ENCODE measurements around the gene OXCT1. TPM values are rescaled to one million over a fixed set of nuclear protein-coding genes. Genes with fewer than 3 reads are reported as not detected.
A peak's percentile ranks its signal among the peaks of the same experiment; 100 is the strongest.

The OXCT1 gene
- polyA plus RNA-seq, 6 donors from 2014 or later: 25.8 to 28.6 (median 26.5) TPM

DNA sequence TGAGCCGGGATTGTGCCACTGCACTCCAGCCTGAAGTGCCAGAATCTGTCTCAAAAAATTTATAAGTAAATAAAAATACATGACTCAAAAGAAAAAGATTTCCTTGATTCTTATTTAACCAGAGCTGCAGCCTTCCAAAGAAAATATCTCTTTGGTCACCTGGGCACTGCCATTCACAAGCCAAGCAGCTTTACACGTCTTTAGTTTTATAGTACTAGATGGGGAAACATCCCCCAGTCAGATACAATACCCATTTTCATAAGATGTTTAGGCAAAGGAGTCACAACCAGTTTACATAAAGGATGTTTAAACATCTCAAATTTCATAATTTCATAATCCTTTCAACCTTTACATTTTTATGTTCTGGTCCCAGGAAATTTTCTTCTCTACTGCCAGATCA lies 13.7 kb upstream of the OXCT1 start:
- ATAC-seq (ENCODE audit: low read depth in 2 of 2) (no peak), DNase-seq (no peak)
- Mint-ChIP-seq H3K27ac (no peak overlapping the region), H3K36me3 (no peaks in the 10 kb centered on the region), H3K9me3 (no peaks in the 10 kb centered on the region), H3K4me3 (no peak overlapping the region), H3K27me3 (peaks cover 37 to 42% (median 39%) of the 10 kb centered on the region in 3 donors), H3K4me1 (no peaks in the 10 kb centered on the region)

DNA sequence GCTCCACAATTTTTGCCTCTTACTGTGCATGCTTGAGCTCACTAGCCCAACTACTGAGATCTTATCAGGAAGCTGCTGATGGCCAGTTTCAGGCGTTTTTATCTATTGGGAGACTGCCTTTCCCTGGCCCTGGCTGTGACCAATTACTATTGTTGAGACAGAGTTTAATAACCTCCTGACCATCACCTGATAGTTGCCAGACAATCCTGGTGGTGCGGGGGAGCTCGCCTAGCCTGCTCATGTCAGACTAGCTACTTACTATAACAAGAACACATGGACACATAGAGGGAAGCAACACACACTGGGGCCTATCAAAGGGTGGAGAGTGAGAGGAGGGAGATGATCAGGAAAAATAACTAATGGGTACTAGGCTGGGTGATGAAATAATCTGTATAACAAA lies 13.0 kb upstream of the OXCT1 start:
- Mint-ChIP-seq H3K4me3 (no peak overlapping the region), H3K27me3 (peaks cover 38 to 46% (median 40%) of the 10 kb centered on the region in 3 donors), H3K27ac (peak overlapping the region in 1 of 6 donors; percentile 18), H3K4me1 (no peaks in the 10 kb centered on the region), H3K36me3 (no peaks in the 10 kb centered on the region), H3K9me3 (no peaks in the 10 kb centered on the region)
- ATAC-seq (ENCODE audit: low read depth in 2 of 2) (no peak), DNase-seq (no peak)

DNA sequence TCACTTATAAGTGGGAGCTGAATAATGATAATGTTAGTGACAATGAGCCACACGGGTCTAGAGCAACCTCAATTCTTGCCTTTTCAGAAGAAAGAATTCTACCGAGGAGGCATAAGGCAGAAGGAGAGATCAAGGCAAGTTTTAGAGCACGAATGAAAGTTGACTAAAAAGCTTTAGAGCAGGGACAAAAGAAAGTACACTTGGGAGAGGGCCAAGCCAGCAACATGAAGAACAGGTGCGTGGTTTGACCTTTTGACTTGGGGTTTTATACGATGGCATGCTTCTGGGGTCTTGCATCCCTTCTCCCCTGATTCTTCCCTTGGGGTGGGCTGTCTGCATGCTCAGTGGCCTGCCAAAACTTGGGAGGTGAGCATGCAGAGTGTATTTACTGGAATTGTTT lies 12.5 kb upstream of the OXCT1 start:
- DNase-seq (no peak), ATAC-seq (ENCODE audit: low read depth in 2 of 2) (no peak)
- H3K9me3 Mint-ChIP-seq: no peaks in the 10 kb centered on the region
- peaks cover 35 to 47% (median 37%) of the 10 kb centered on the region in 3 donors for H3K27me3 Mint-ChIP-seq
- H3K4me1 Mint-ChIP-seq: no peaks in the 10 kb centered on the region
- H3K36me3 Mint-ChIP-seq: no peaks in the 10 kb centered on the region
- H3K4me3 Mint-ChIP-seq: no peak overlapping the region
- no peak overlapping the region for H3K27ac Mint-ChIP-seq

DNA sequence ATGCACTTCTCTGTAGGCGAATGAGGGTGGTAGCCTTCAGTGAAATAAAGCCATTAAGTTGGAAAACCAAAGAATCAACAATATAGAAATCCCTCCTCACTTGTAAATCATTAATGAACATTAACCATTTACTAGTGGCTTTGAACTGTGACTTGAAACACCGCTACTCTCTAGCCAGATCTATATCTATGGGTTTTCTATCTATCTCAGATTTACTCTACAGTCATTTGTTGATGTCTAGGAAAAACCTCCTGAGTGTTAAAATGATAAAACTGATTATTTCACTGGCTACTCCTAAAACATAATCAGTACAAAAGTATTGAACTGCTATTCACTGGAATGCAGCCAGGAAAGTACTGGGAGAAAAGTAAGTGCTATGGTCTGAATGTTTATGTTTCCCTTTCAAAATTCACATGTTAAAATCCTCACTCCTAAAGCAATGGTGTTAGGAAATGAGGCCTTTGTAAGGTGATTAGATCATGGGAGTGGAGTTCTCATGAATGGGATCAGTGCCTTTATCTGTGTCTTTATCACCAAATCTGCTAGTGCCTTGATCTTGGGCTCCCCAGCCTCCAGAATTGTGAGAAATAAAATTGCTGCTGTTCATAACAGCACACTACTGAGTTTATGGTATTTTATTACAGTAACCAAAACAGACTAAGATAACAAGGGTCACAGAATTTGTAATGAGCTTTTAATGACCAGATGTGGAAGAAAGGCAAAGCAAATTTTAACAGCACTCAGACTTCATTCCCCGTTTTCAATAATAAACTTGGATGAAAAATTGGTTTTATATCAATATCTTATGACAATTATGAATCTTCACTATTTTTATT lies 8.6 kb upstream of the OXCT1 start:
- no peak for ATAC-seq (ENCODE audit: low read depth in 2 of 2)
- H3K36me3 Mint-ChIP-seq: no peaks in the 10 kb centered on the region
- H3K4me3 Mint-ChIP-seq: no peak overlapping the region
- no peaks in the 10 kb centered on the region for H3K4me1 Mint-ChIP-seq
- DNase-seq: no peak
- H3K27ac Mint-ChIP-seq: no peak overlapping the region
- peaks cover 29 to 42% (median 34%) of the 10 kb centered on the region in 3 donors for H3K27me3 Mint-ChIP-seq
- no peaks in the 10 kb centered on the region for H3K9me3 Mint-ChIP-seq

GRCh38 chr5:41878173-41878572 lies 7.9 kb upstream of the OXCT1 start:
- Mint-ChIP-seq H3K9me3 (no peaks in the 10 kb centered on the region), H3K4me1 (no peaks in the 10 kb centered on the region), H3K27ac (no peak overlapping the region), H3K27me3 (peaks cover 25 to 37% (median 32%) of the 10 kb centered on the region in 3 donors), H3K36me3 (no peaks in the 10 kb centered on the region), H3K4me3 (no peak overlapping the region)
- DNase-seq (no peak), ATAC-seq (ENCODE audit: low read depth in 2 of 2) (no peak)

DNA sequence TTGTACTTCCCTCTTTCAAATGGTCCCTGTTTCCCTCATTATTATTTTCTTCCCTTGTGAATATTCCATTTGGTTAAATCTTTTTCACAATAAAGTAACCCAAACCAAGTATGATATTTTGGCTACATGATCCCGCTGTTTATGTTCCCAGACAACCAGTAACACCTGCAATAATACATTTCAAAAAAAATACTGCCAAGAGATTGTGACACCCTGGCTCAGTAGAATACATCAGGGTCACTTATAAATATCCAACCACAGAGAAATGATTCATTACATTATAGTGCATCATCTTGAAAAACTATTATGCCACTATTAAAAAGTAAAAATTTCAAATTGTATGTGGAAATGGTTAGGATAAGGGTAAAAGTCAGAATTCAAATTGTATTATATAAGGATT lies 7.2 kb upstream of the OXCT1 start:
- no peaks in the 10 kb centered on the region for H3K4me1 Mint-ChIP-seq
- H3K27me3 Mint-ChIP-seq: peaks cover 24 to 36% (median 24%) of the 10 kb centered on the region in 3 donors
- no peak overlapping the region for H3K4me3 Mint-ChIP-seq
- DNase-seq: no peak
- no peaks in the 10 kb centered on the region for H3K9me3 Mint-ChIP-seq
- ATAC-seq (ENCODE audit: low read depth in 2 of 2): no peak
- H3K27ac Mint-ChIP-seq: no peak overlapping the region
- H3K36me3 Mint-ChIP-seq: no peaks in the 10 kb centered on the region

- H3K27me3 Mint-ChIP-seq: peaks cover 23 to 36% (median 24%) of the 10 kb centered on the region in 3 donors
- ATAC-seq (ENCODE audit: low read depth in 2 of 2): no peak
- no peak overlapping the region for H3K4me3 Mint-ChIP-seq
- H3K4me1 Mint-ChIP-seq: no peaks in the 10 kb centered on the region
- no peaks in the 10 kb centered on the region for H3K9me3 Mint-ChIP-seq
- H3K27ac Mint-ChIP-seq: no peak overlapping the region
- H3K36me3 Mint-ChIP-seq: no peaks in the 10 kb centered on the region
- no peak for DNase-seq
Observed at GRCh38 chr5:41876678-41877077, 6.5 kb upstream of the OXCT1 start.

- ATAC-seq (ENCODE audit: low read depth in 2 of 2): no peak
- Mint-ChIP-seq H3K36me3 (no peaks in the 10 kb centered on the region), H3K4me3 (no peak overlapping the region), H3K27ac (no peak overlapping the region), H3K4me1 (peaks cover 6 to 10% (median 7%) of the 10 kb centered on the region in 3 donors), H3K27me3 (peaks cover 17 to 27% (median 22%) of the 10 kb centered on the region in 3 donors), H3K9me3 (no peaks in the 10 kb centered on the region)
- DNase-seq: no peak
Observed at GRCh38 chr5:41875121-41875520, 4.9 kb upstream of the OXCT1 start.

- ATAC-seq (ENCODE audit: low read depth in 2 of 2) (no peak), DNase-seq (no peak)
- H3K27ac Mint-ChIP-seq: no peak overlapping the region
- no peaks in the 10 kb centered on the region for H3K9me3 Mint-ChIP-seq
- peaks cover 7 to 11% (median 9%) of the 10 kb centered on the region in 3 donors for H3K4me1 Mint-ChIP-seq
- peaks cover 12 to 21% (median 18%) of the 10 kb centered on the region in 3 donors for H3K27me3 Mint-ChIP-seq
- no peaks in the 10 kb centered on the region for H3K36me3 Mint-ChIP-seq
- H3K4me3 Mint-ChIP-seq: no peak overlapping the region
Observed at GRCh38 chr5:41874512-41875060, 4.4 kb upstream of the OXCT1 start.

- peak overlapping the region in 1 of 8 donors; percentile 93 for H3K4me3 Mint-ChIP-seq
- H3K4me1 Mint-ChIP-seq: peaks cover 27 to 34% (median 33%) of the 10 kb centered on the region in 3 donors
- DNase-seq (no peak), ATAC-seq (ENCODE audit: low read depth in 2 of 2) (no peak)
- peak overlapping the region in 1 of 6 donors; percentile 66 for H3K27ac Mint-ChIP-seq
- H3K9me3 Mint-ChIP-seq: no peaks in the 10 kb centered on the region
- peaks cover 0 to under 1% (median 0%) of the 10 kb centered on the region in 3 donors for H3K27me3 Mint-ChIP-seq
- H3K36me3 Mint-ChIP-seq: no peaks in the 10 kb centered on the region
Observed at GRCh38 chr5:41871852-41872251, 1.6 kb upstream of the OXCT1 start.

DNA sequence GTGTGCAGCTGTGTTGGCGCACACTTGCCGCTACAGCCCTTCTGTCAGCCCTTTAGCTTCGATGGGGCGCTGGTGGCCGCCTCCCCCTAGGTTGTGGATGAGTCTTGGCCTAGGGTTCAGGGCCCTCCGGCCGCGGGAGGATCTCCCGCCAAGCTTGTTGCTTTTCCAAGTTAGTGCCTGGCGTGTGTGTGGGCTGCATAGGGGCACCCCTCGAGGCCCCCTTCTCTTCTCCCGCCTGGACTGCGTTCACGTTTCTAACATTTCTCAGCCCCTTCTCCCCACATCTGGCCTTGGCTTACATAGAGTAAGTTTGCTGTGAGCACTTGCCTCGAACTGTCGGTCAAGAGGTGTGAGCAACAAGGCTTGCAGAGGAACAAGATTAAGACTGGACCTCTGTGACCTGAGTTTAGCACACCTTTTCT lies 413 bp upstream of the OXCT1 start:
- Mint-ChIP-seq H3K36me3 (no peaks in the 10 kb centered on the region), H3K27ac (peak overlapping the region; percentile 75 to 98 (median 95)), H3K4me1 (peaks cover 32 to 42% (median 36%) of the 10 kb centered on the region in 3 donors), H3K9me3 (no peaks in the 10 kb centered on the region), H3K27me3 (no peaks in the 10 kb centered on the region), H3K4me3 (peak overlapping the region; percentile 87 to 96 (median 92))
- ATAC-seq (ENCODE audit: low read depth in 2 of 2): no peak
- no peak for DNase-seq

- H3K4me1 Mint-ChIP-seq: peaks cover 33 to 55% (median 43%) of the 10 kb centered on the region in 3 donors
Observed at GRCh38 chr5:41869151-41869723, 988 bp downstream of the OXCT1 start.

GRCh38 chr5:41863871-41864486 lies 6.2 kb downstream of the OXCT1 start:
- Mint-ChIP-seq H3K4me3 (no peak overlapping the region), H3K27me3 (no peaks in the 10 kb centered on the region), H3K4me1 (peaks cover 28 to 49% (median 33%) of the 10 kb centered on the region in 3 donors), H3K9me3 (no peaks in the 10 kb centered on the region), H3K36me3 (peaks cover 3 to 8% of the 10 kb centered on the region in 2 donors), H3K27ac (peak overlapping the region in 5 of 6 donors; percentile 5 to 69 (median 30))
- ATAC-seq (ENCODE audit: low read depth in 2 of 2) (no peak), DNase-seq (no peak)

More at GRCh38 chr5:41869151-41869723, 988 bp downstream of the OXCT1 start:
- peak overlapping the region; percentile 87 to 96 (median 92) for H3K4me3 Mint-ChIP-seq
- peak overlapping the region; percentile 89 to 98 (median 96) for H3K27ac Mint-ChIP-seq
- no peaks in the 10 kb centered on the region for H3K9me3 Mint-ChIP-seq
- no peaks in the 10 kb centered on the region for H3K36me3 Mint-ChIP-seq
- no peaks in the 10 kb centered on the region for H3K27me3 Mint-ChIP-seq
- DNase-seq (peak; percentile 16), ATAC-seq (ENCODE audit: low read depth in 2 of 2) (no peak)
